ENCODE results near the gene LPIN3.

DNA sequence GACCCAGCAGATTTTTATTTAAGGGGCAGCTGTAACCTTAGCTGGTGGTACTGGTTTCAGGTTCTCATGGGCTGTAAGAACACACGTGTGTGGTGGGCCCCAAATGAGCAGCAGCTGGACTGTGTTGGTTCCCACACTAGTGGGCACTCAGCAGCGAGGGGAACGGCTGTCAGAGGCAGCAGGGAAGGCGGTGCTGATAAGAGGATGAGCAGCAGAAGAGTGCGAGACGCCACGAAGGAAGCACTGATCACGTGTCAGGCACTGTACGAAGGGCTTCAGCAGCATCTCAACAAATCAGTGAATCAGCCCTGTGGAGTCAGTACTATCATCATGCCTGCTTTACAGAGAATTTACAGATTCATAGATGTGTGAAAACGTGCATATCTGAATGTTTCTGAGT lies 67.0 kb downstream of the LPIN3 start:
- TF ChIP-seq, protein P1, sequence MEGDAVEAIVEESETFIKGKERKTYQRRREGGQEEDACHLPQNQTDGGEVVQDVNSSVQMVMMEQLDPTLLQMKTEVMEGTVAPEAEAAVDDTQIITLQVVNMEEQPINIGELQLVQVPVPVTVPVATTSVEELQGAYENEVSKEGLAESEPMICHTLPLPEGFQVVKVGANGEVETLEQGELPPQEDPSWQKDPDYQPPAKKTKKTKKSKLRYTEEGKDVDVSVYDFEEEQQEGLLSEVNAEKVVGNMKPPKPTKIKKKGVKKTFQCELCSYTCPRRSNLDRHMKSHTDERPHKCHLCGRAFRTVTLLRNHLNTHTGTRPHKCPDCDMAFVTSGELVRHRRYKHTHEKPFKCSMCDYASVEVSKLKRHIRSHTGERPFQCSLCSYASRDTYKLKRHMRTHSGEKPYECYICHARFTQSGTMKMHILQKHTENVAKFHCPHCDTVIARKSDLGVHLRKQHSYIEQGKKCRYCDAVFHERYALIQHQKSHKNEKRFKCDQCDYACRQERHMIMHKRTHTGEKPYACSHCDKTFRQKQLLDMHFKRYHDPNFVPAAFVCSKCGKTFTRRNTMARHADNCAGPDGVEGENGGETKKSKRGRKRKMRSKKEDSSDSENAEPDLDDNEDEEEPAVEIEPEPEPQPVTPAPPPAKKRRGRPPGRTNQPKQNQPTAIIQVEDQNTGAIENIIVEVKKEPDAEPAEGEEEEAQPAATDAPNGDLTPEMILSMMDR (IDR thresholded peaks at IDR 0.05; ENCODE audit: poor library complexity): no peak
- TF ChIP-seq EZH2 (IDR thresholded peaks at IDR 0.05; ENCODE audit: borderline replicate concordance): no peak

Measured in hepatocyte (in vitro differentiated cells).